Measurements from ENCODE around the gene HIBCH. TPM values are rescaled to one million over a fixed set of nuclear protein-coding genes. Genes with fewer than 3 reads are reported as not detected.

Gene HIBCH
- total and polyA plus RNA-seq, 2 of the 13 experiments (the other 11 are each of a cell fraction or from before 2014, with no cell fraction given): 18.8 to 49.5 TPM

DNA sequence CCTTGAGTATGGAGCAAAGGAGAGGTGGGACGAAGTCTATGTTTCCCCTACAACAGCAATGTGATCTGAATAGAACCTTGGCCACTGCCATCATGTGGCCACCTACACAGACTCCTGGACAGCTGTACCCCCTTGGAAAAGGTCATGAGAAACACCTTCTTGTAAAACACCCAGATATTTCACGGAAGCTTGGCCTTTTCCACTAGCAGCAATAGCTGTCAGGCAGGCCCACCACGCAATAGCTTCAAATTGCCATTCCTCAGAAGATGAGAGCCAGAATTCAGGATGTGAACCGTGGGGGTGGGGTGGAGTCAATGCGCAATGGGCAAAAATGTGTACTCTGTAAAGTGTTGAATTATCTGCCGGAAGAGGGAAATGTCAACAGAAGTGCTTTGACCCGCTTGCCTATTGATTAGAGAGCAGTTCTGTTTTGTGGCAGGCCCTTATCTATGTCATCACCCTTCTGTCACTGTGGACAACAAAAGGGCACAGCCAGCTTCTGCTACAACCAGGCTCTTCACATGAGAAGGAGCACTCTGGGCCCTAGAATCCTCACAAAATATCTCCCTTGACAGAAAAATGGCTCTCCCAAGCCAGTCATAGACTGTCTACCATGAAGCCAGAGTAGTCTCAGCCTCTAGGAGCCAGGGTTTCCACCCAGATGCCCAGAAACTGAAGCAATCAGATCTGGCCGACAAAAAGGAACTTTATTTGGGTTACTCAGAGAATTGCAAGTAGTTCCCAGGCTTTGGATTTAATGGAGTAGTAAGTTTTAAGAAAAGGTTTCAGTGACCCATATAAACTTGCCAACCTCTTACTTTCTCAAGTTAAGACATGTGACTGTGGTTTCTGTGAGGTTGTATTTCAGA is 33.3 kb upstream of the HIBCH start (continued):
- TF ChIP-seq ZNF775 (CRISPR knock-in tag; IDR thresholded peaks at IDR 0.05; ENCODE audit: borderline replicate concordance) (peak; percentile 79; the same call in 1 of the 2 replicates), ZNF569 (CRISPR knock-in tag; IDR thresholded peaks at IDR 0.05; ENCODE audit: borderline replicate concordance) (no peak), ZNF703 (CRISPR knock-in tag; IDR thresholded peaks at IDR 0.05; ENCODE audit: borderline replicate concordance) (peak; percentile 93; the same call in 1 of the 2 replicates), MEIS2 (CRISPR knock-in tag; IDR thresholded peaks at IDR 0.05) (peak; percentile 99), HNRNPUL1 (IDR thresholded peaks at IDR 0.05; ENCODE audit: low read depth, low read length) (no peak), RXRB (CRISPR knock-in tag; IDR thresholded peaks at IDR 0.05; ENCODE audit: borderline replicate concordance) (peak; percentile 97), NFIC (IDR thresholded peaks at IDR 0.05; ENCODE audit: low read length) (peak; percentile 94), ZSCAN25 (CRISPR knock-in tag; IDR thresholded peaks at IDR 0.05) (peak; percentile 83; the same call in 1 of the 2 replicates), DPF2 (CRISPR knock-in tag; IDR thresholded peaks at IDR 0.05; ENCODE audit: borderline replicate concordance, low read depth) (peak; percentile 100)
- TF ChIP-seq, protein P1, sequence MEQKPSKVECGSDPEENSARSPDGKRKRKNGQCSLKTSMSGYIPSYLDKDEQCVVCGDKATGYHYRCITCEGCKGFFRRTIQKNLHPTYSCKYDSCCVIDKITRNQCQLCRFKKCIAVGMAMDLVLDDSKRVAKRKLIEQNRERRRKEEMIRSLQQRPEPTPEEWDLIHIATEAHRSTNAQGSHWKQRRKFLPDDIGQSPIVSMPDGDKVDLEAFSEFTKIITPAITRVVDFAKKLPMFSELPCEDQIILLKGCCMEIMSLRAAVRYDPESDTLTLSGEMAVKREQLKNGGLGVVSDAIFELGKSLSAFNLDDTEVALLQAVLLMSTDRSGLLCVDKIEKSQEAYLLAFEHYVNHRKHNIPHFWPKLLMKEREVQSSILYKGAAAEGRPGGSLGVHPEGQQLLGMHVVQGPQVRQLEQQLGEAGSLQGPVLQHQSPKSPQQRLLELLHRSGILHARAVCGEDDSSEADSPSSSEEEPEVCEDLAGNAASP (CRISPR knock-in tag; IDR thresholded peaks at IDR 0.05; ENCODE audit: borderline replicate concordance): peak; percentile 87
- TF ChIP-seq, protein P2, sequence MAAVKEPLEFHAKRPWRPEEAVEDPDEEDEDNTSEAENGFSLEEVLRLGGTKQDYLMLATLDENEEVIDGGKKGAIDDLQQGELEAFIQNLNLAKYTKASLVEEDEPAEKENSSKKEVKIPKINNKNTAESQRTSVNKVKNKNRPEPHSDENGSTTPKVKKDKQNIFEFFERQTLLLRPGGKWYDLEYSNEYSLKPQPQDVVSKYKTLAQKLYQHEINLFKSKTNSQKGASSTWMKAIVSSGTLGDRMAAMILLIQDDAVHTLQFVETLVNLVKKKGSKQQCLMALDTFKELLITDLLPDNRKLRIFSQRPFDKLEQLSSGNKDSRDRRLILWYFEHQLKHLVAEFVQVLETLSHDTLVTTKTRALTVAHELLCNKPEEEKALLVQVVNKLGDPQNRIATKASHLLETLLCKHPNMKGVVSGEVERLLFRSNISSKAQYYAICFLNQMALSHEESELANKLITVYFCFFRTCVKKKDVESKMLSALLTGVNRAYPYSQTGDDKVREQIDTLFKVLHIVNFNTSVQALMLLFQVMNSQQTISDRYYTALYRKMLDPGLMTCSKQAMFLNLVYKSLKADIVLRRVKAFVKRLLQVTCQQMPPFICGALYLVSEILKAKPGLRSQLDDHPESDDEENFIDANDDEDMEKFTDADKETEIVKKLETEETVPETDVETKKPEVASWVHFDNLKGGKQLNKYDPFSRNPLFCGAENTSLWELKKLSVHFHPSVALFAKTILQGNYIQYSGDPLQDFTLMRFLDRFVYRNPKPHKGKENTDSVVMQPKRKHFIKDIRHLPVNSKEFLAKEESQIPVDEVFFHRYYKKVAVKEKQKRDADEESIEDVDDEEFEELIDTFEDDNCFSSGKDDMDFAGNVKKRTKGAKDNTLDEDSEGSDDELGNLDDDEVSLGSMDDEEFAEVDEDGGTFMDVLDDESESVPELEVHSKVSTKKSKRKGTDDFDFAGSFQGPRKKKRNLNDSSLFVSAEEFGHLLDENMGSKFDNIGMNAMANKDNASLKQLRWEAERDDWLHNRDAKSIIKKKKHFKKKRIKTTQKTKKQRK (IDR thresholded peaks at IDR 0.05; ENCODE audit: low read length): no peak
- TF ChIP-seq, protein P3, sequence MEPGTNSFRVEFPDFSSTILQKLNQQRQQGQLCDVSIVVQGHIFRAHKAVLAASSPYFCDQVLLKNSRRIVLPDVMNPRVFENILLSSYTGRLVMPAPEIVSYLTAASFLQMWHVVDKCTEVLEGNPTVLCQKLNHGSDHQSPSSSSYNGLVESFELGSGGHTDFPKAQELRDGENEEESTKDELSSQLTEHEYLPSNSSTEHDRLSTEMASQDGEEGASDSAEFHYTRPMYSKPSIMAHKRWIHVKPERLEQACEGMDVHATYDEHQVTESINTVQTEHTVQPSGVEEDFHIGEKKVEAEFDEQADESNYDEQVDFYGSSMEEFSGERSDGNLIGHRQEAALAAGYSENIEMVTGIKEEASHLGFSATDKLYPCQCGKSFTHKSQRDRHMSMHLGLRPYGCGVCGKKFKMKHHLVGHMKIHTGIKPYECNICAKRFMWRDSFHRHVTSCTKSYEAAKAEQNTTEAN (CRISPR knock-in tag; conservative IDR thresholded peaks at IDR 0.05): 0 out of 2 replicates have a peak, but pooled peaks have one; percentile 35
- TF ChIP-seq, protein P4, sequence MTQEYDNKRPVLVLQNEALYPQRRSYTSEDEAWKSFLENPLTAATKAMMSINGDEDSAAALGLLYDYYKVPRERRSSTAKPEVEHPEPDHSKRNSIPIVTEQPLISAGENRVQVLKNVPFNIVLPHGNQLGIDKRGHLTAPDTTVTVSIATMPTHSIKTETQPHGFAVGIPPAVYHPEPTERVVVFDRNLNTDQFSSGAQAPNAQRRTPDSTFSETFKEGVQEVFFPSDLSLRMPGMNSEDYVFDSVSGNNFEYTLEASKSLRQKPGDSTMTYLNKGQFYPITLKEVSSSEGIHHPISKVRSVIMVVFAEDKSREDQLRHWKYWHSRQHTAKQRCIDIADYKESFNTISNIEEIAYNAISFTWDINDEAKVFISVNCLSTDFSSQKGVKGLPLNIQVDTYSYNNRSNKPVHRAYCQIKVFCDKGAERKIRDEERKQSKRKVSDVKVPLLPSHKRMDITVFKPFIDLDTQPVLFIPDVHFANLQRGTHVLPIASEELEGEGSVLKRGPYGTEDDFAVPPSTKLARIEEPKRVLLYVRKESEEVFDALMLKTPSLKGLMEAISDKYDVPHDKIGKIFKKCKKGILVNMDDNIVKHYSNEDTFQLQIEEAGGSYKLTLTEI (CRISPR knock-in tag; conservative IDR thresholded peaks at IDR 0.05): no peak
- TF ChIP-seq, protein P5, sequence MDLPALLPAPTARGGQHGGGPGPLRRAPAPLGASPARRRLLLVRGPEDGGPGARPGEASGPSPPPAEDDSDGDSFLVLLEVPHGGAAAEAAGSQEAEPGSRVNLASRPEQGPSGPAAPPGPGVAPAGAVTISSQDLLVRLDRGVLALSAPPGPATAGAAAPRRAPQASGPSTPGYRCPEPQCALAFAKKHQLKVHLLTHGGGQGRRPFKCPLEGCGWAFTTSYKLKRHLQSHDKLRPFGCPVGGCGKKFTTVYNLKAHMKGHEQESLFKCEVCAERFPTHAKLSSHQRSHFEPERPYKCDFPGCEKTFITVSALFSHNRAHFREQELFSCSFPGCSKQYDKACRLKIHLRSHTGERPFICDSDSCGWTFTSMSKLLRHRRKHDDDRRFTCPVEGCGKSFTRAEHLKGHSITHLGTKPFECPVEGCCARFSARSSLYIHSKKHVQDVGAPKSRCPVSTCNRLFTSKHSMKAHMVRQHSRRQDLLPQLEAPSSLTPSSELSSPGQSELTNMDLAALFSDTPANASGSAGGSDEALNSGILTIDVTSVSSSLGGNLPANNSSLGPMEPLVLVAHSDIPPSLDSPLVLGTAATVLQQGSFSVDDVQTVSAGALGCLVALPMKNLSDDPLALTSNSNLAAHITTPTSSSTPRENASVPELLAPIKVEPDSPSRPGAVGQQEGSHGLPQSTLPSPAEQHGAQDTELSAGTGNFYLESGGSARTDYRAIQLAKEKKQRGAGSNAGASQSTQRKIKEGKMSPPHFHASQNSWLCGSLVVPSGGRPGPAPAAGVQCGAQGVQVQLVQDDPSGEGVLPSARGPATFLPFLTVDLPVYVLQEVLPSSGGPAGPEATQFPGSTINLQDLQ (CRISPR knock-in tag; IDR thresholded peaks at IDR 0.05): no peak
- TF ChIP-seq, protein P6, sequence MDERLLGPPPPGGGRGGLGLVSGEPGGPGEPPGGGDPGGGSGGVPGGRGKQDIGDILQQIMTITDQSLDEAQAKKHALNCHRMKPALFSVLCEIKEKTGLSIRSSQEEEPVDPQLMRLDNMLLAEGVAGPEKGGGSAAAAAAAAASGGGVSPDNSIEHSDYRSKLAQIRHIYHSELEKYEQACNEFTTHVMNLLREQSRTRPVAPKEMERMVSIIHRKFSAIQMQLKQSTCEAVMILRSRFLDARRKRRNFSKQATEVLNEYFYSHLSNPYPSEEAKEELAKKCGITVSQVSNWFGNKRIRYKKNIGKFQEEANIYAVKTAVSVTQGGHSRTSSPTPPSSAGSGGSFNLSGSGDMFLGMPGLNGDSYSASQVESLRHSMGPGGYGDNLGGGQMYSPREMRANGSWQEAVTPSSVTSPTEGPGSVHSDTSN (CRISPR knock-in tag; IDR thresholded peaks at IDR 0.05): peak; percentile 64
